HepG2 (cell line): ENCODE data around the gene SRP68. TPM values are rescaled to one million over a fixed set of nuclear protein-coding genes. Genes with fewer than 3 reads are reported as not detected.
A peak's percentile ranks its signal among the peaks of the same experiment; 100 is the strongest.

Experiments
- ATAC-seq: fragments of 200-7000 bp; cut with Tn5 transposase; 3 replicates; pipeline ENCODE4 v1.9.1; 2020; ENCODE audit warnings: mild to moderate bottlenecking, moderate library complexity
- BruUV-seq: library from RNA; stranded (reverse); fragments of 400-500 nt; replicated peaks from 2 replicates; lab custom pipeline; 2021; lab: Mats Ljungman, UMichigan
- CTCF ChIA-PET: fragments of 300-600 bp; formaldehyde crosslinking; extraction: SDS; loops from one replicate; lab custom pipeline; 2021; ENCODE audit warnings: low total read pairs, inconsistent platforms, low intra/inter-chr PET ratio; lab: Yijun Ruan, JAX
- POLR2A ChIA-PET: fragments of 350-600 bp; sonication (Branson Sonifier 250); formaldehyde crosslinking; loops from one replicate; lab custom pipeline; 2020; ENCODE audit warnings: antibody characterized with exemption, inconsistent platforms; lab: Yijun Ruan, JAX
- DNase-seq: peaks from one replicate; pipeline ENCODE4 v3.0.0-alpha.2; 2015; ENCODE audit warnings: low spot score
- FAIRE-seq: peaks from 3 replicates; lab custom pipeline; 2011; peaks lifted over from hg19 to GRCh38; lab: Jason Lieb, UNC
- H2AFZ ChIP-seq: one replicate; pipeline ENCODE4 v1.6.1; 2011; ENCODE audit warnings: low read length, inconsistent platforms
- H3K27ac ChIP-seq: fragments of 300-600 bp; 3 replicates; pipeline ENCODE4 v1.8.0; 2011; ENCODE audit warnings: mixed run types, mild to moderate bottlenecking, mixed read lengths, low read length, inconsistent platforms; ENCODE audit not compliant: insufficient read depth; ENCODE audit errors: extremely low read length
- H3K27me3 ChIP-seq, 2 experiments: fragments of 200-600 bp in 1 of 2; 2 replicates in 1 of 2; 3 replicates in 1 of 2; pipeline versions ENCODE4 v1.6.0 to v1.8.0; 2011; ENCODE audit warnings: low read length in 2 of 2, mild to moderate bottlenecking in 2 of 2, moderate library complexity in 2 of 2, inconsistent platforms in 1 of 2; ENCODE audit not compliant: insufficient read depth in 2 of 2, control insufficient read depth in 1 of 2
- H3K36me3 ChIP-seq, 2 experiments: fragments of 200-600 bp in 1 of 2; replicated peaks in 1 of 2; 2 replicates in 1 of 2; 3 replicates in 1 of 2; pipeline versions ENCODE4 v1.5.1 to v1.8.0; 2011; ENCODE audit warnings: low read length in 2 of 2, inconsistent platforms in 1 of 2; ENCODE audit not compliant: insufficient read depth in 2 of 2, control insufficient read depth in 1 of 2
- H3K4me1 ChIP-seq: 2 replicates; pipeline ENCODE4 v1.5.1; 2012; ENCODE audit warnings: low read length, inconsistent platforms; ENCODE audit not compliant: insufficient read depth
- H3K4me2 ChIP-seq: 2 replicates; pipeline ENCODE4 v1.6.0; 2011; ENCODE audit warnings: low read depth, low read length, inconsistent platforms
- H3K4me3 ChIP-seq, 3 experiments: fragments of 200-600 bp in 1 of 3; sonication (generic), shearing (Covaris generic) in 1 of 3; replicated peaks in 1 of 3; 2 replicates each; pipeline ENCODE4 v1.5.1; 2011 to 2016; ENCODE audit warnings: low read length in 3 of 3, inconsistent platforms in 2 of 3, low read depth in 2 of 3, mild to moderate bottlenecking in 2 of 3, control low read depth in 1 of 3, mixed read lengths in 1 of 3; ENCODE audit not compliant: insufficient read depth in 1 of 3
- H3K79me2 ChIP-seq: one replicate; pipeline ENCODE4 v1.6.1; 2011; ENCODE audit warnings: low read length, inconsistent platforms; ENCODE audit not compliant: insufficient read depth
- H3K9ac ChIP-seq: 2 replicates; pipeline ENCODE4 v1.6.0; 2011; ENCODE audit warnings: mild to moderate bottlenecking, low read depth, low read length, inconsistent platforms; ENCODE audit not compliant: insufficient read depth
- H3K9me3 ChIP-seq: 2 replicates; pipeline ENCODE4 v1.5.1; 2012; ENCODE audit warnings: mild to moderate bottlenecking, low read length
- H4K20me1 ChIP-seq: 2 replicates; pipeline ENCODE4 v1.6.0; 2011; ENCODE audit warnings: inconsistent platforms, mild to moderate bottlenecking, low read length, moderate library complexity; ENCODE audit not compliant: insufficient read depth
- ATRX ChIP-seq: sonication (generic); formaldehyde crosslinking; IDR thresholded peaks from 2 replicates; pipeline ENCODE4 v1.4.0; 2020; ENCODE audit warnings: missing genetic modification reagents, borderline replicate concordance
- BORCS8-MEF2B ChIP-seq: sonication (generic); formaldehyde crosslinking; IDR thresholded peaks from 2 replicates; pipeline ENCODE4 v1.8.0; 2022; ENCODE audit warnings: mild to moderate bottlenecking, missing genetic modification reagents
- FOXA1 ChIP-seq, 2 experiments: fragments of 450-650 bp in 1 of 2; sonication (generic) in 1 of 2; formaldehyde crosslinking in 1 of 2; IDR thresholded peaks; 2 replicates each; pipeline versions ENCODE4 v1.4.0 to v1.6.1; 2016 to 2020; ENCODE audit warnings: missing genetic modification reagents in 1 of 2
- MTA1 ChIP-seq: sonication (generic); formaldehyde crosslinking; IDR thresholded peaks from 2 replicates; pipeline ENCODE4 v1.4.0; 2020; ENCODE audit warnings: missing genetic modification reagents, mild to moderate bottlenecking, borderline replicate concordance
- NFKBIZ ChIP-seq: IDR thresholded peaks from 2 replicates; pipeline ENCODE4 v1.6.1; 2018; ENCODE audit warnings: missing genetic modification reagents, missing compliant biosample characterization
- ZFP82 ChIP-seq: sonication (generic); formaldehyde crosslinking; IDR thresholded peaks from 2 replicates; pipeline ENCODE4 v1.5.1; 2020; ENCODE audit warnings: mild to moderate bottlenecking, missing genetic modification reagents, borderline replicate concordance
- ZNF552 ChIP-seq: sonication (generic); formaldehyde crosslinking; IDR thresholded peaks from 2 replicates; pipeline ENCODE4 v1.9.0; 2022; ENCODE audit warnings: missing genetic modification reagents, mild to moderate bottlenecking, borderline replicate concordance
- ZNF598 ChIP-seq: sonication (generic); formaldehyde crosslinking; IDR thresholded peaks from 2 replicates; pipeline ENCODE4 v1.5.1; 2020; ENCODE audit warnings: mild to moderate bottlenecking, missing genetic modification reagents, borderline replicate concordance
- ZNF619 ChIP-seq: sonication (generic); formaldehyde crosslinking; IDR thresholded peaks from 2 replicates; pipeline ENCODE4 v1.4.0; 2020; ENCODE audit warnings: mild to moderate bottlenecking, missing genetic modification reagents
- WGBS: methylation state at CpG from one replicate; pipeline ENCODE4 v1.1.6; 2017; ENCODE audit warnings: low lambda C conversion rate; 5-methylcytosine and 5-hydroxymethylcytosine counted together
- in situ Hi-C: cut with HindIII; loops from 2 replicates; pipeline ENCODE4 v1.10.0; 2017; ENCODE audit warnings: low pct_unique_long_range_greater_than_20kb; ENCODE audit not compliant: extremely low pct_ligation_motif_present
- intact Hi-C: fragments of 100-400 bp; cut with micrococcal nuclease; formaldehyde crosslinking; loops from one replicate; pipeline ENCODE4 v1.10.0; 2022; ENCODE audit not compliant: unreplicated experiment
- polyA plus RNA-seq, 8 experiments: library from polyadenylated mRNA; depleted of rRNA in 3 of 8; stranded (reverse) in 7 of 8; unstranded in 1 of 8; fragments of >200 nt; fragmentation: Illumina TruSeq in 4 of 8; extraction: Trizol in 4 of 8; gene quantifications; 2 replicates each; pipeline versions ENCODE4 v1.2.1 to v1.2.3, GENCODE V29; 2011 to 2016; ENCODE audit warnings: low read depth in 4 of 8, missing spikeins in 1 of 8, mixed read lengths in 1 of 8; ENCODE audit not compliant: insufficient read depth in 1 of 8
- total RNA-seq, 5 experiments: library from RNA; depleted of rRNA; stranded (reverse); fragments of >200 nt; fragmentation: Illumina TruSeq; extraction: Trizol; gene quantifications; 2 replicates each; pipeline ENCODE4 v1.2.3, GENCODE V29; 2016; ENCODE audit warnings: low read depth in 1 of 5
- TF ChIP-seq, protein P1 (sequence below): sonication (generic); formaldehyde crosslinking; IDR thresholded peaks from 2 replicates; pipeline ENCODE4 v1.5.1; 2020; ENCODE audit warnings: mild to moderate bottlenecking, missing genetic modification reagents, moderate library complexity
- TF ChIP-seq, protein P2 (sequence below): sonication (generic); formaldehyde crosslinking; IDR thresholded peaks from 2 replicates; pipeline ENCODE4 v1.9.0; 2021; ENCODE audit warnings: missing genetic modification reagents, borderline replicate concordance
- TF ChIP-seq, protein P3 (sequence below): sonication (generic); formaldehyde crosslinking; IDR thresholded peaks from 2 replicates; pipeline ENCODE4 v1.4.0; 2020; ENCODE audit warnings: missing genetic modification reagents

SRP68 gene
- total and polyA plus RNA-seq, 2 of the 13 experiments (the other 11 are each of a cell fraction or from before 2014, with no cell fraction given): 39.8 to 74.3 TPM

DNA sequence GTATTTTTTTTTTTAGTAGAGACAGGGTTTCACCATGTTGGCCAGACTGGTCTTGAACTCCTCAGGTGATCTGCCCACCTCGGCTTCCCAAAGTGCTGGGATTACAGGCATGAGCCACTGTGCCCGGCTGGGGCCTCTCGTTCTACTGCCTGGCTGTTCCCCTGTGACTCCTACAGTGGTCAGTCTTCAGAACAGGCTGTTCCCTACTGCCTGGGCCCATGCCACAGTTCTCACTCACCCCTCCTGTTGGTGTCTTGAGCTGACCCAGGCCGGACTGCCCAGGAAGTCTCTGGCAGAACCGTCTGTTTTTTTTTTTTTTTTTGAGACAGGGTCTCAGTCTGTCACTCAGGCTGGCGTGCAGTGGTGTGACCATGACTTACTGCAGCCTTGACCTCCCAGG lies 68.4 kb downstream of the SRP68 start (continued):
- TF ChIP-seq, protein P1, sequence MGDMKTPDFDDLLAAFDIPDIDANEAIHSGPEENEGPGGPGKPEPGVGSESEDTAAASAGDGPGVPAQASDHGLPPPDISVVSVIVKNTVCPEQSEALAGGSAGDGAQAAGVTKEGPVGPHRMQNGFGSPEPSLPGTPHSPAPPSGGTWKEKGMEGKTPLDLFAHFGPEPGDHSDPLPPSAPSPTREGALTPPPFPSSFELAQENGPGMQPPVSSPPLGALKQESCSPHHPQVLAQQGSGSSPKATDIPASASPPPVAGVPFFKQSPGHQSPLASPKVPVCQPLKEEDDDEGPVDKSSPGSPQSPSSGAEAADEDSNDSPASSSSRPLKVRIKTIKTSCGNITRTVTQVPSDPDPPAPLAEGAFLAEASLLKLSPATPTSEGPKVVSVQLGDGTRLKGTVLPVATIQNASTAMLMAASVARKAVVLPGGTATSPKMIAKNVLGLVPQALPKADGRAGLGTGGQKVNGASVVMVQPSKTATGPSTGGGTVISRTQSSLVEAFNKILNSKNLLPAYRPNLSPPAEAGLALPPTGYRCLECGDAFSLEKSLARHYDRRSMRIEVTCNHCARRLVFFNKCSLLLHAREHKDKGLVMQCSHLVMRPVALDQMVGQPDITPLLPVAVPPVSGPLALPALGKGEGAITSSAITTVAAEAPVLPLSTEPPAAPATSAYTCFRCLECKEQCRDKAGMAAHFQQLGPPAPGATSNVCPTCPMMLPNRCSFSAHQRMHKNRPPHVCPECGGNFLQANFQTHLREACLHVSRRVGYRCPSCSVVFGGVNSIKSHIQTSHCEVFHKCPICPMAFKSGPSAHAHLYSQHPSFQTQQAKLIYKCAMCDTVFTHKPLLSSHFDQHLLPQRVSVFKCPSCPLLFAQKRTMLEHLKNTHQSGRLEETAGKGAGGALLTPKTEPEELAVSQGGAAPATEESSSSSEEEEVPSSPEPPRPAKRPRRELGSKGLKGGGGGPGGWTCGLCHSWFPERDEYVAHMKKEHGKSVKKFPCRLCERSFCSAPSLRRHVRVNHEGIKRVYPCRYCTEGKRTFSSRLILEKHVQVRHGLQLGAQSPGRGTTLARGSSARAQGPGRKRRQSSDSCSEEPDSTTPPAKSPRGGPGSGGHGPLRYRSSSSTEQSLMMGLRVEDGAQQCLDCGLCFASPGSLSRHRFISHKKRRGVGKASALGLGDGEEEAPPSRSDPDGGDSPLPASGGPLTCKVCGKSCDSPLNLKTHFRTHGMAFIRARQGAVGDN (CRISPR knock-in tag): no peak
- TF ChIP-seq NFKBIZ (CRISPR knock-in tag) (no peak), ZNF598 (CRISPR knock-in tag) (peak; percentile 11; the same call in 1 of the 2 replicates), ZFP82 (CRISPR knock-in tag) (0 out of 2 replicates have a peak, but pooled peaks have one; percentile 14), BORCS8-MEF2B (CRISPR knock-in tag) (0 out of 2 replicates have a peak, but pooled peaks have one; percentile 15)
- TF ChIP-seq, all 625 proteins: peak for 12

DNA sequence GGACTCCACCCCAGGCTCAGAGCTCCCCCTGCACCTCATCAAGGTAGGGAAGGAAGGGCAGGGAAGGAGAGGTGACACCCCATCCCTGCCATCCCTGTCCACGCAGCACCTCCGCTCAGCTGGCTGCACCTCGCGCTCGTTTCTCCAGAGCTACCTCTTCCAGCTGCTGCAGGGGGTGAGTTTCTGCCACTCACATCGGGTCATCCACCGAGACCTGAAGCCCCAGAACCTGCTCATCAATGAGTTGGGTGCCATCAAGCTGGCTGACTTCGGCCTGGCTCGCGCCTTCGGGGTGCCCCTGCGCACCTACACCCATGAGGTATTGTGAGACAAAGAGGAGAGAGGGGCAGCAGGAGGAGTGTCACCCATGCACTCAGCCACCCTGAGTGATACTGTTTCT lies 70.2 kb downstream of the SRP68 start:
- H3K79me2 ChIP-seq: no peaks in the 10 kb centered on the region
- CTCF ChIA-PET: no interaction called here
- peaks cover 0 to 2% of the 10 kb centered on the region in 2 experiments; a peak in 1 of 5 replicates for H3K36me3 ChIP-seq
- no peak overlapping the region for H3K4me2 ChIP-seq
- intact Hi-C loops (no loop called here), in situ Hi-C loops (no loop called here)
- no peaks in the 10 kb centered on the region for H3K9me3 ChIP-seq
- H3K27me3 ChIP-seq: no peaks in the 10 kb centered on the region
- DNase-seq: no peak
- no peak overlapping the region for H3K4me3 ChIP-seq
- FAIRE-seq: no peak
- no peaks in the 10 kb centered on the region for H4K20me1 ChIP-seq
- no peak for ATAC-seq
- no peak overlapping the region for H3K9ac ChIP-seq
- WGBS: 97% methylated on average over 12 of the region's 12 CpGs
- peaks cover 89% of the 10 kb centered on the region for H3K4me1 ChIP-seq
- BruUV-seq: no TSS peak
- peak overlapping the region; percentile 83 for H3K27ac ChIP-seq
- H2AFZ ChIP-seq: no peak overlapping the region
- POLR2A ChIA-PET: interaction anchor here (0.8 to 14.3 kb wide), 7 partner anchors 12 to 222 kb away, joined by 3 to 481 read pairs (median 19); partner anchors contain the start of genes ACOX1, MRPL38 and TEN1
- TF ChIP-seq BORCS8-MEF2B (CRISPR knock-in tag) (0 out of 2 replicates have a peak, but pooled peaks have one; percentile 30), ZNF552 (CRISPR knock-in tag) (no peak), ATRX (CRISPR knock-in tag) (no peak), FOXA1 (IDR thresholded peaks at IDR 0.05) (no peak), FOXA1 (CRISPR knock-in tag; IDR thresholded peaks at IDR 0.05) (no peak), MTA1 (CRISPR knock-in tag) (0 out of 2 replicates have a peak, but pooled peaks have one; percentile 40), ZNF619 (CRISPR knock-in tag) (no peak)
- TF ChIP-seq, protein P2, sequence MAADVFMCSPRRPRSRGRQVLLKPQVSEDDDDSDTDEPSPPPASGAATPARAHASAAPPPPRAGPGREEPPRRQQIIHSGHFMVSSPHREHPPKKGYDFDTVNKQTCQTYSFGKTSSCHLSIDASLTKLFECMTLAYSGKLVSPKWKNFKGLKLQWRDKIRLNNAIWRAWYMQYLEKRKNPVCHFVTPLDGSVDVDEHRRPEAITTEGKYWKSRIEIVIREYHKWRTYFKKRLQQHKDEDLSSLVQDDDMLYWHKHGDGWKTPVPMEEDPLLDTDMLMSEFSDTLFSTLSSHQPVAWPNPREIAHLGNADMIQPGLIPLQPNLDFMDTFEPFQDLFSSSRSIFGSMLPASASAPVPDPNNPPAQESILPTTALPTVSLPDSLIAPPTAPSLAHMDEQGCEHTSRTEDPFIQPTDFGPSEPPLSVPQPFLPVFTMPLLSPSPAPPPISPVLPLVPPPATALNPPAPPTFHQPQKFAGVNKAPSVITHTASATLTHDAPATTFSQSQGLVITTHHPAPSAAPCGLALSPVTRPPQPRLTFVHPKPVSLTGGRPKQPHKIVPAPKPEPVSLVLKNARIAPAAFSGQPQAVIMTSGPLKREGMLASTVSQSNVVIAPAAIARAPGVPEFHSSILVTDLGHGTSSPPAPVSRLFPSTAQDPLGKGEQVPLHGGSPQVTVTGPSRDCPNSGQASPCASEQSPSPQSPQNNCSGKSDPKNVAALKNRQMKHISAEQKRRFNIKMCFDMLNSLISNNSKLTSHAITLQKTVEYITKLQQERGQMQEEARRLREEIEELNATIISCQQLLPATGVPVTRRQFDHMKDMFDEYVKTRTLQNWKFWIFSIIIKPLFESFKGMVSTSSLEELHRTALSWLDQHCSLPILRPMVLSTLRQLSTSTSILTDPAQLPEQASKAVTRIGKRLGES (CRISPR knock-in tag): no peak
- TF ChIP-seq, protein P3, sequence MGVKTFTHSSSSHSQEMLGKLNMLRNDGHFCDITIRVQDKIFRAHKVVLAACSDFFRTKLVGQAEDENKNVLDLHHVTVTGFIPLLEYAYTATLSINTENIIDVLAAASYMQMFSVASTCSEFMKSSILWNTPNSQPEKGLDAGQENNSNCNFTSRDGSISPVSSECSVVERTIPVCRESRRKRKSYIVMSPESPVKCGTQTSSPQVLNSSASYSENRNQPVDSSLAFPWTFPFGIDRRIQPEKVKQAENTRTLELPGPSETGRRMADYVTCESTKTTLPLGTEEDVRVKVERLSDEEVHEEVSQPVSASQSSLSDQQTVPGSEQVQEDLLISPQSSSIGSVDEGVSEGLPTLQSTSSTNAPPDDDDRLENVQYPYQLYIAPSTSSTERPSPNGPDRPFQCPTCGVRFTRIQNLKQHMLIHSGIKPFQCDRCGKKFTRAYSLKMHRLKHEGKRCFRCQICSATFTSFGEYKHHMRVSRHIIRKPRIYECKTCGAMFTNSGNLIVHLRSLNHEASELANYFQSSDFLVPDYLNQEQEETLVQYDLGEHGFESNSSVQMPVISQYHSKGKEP (CRISPR knock-in tag): no peak
